BE2C (cell line): ENCODE measurements around the gene DEPDC1.

ENCODE experiments used
- DNase-seq: peaks from one replicate; pipeline ENCODE4 v3.0.0-alpha.2; 2020
- H3K27me3 ChIP-seq: fragments of 250-450 bp; sonication (Bioruptor Pico); 2 replicates; pipeline ENCODE4 v1.5.1; 2020; ENCODE audit warnings: mild to moderate bottlenecking
- H3K36me3 ChIP-seq: fragments of 250-450 bp; sonication (Bioruptor Pico); 2 replicates; pipeline ENCODE4 v1.5.1; 2020; ENCODE audit warnings: mild to moderate bottlenecking
- H3K4me1 ChIP-seq: fragments of 250-450 bp; sonication (Bioruptor Pico); 2 replicates; pipeline ENCODE4 v1.5.1; 2020
- H3K4me3 ChIP-seq: 2 replicates; pipeline ENCODE4 v1.5.1; 2011; ENCODE audit warnings: low read depth, low read length
- H3K9me3 ChIP-seq: fragments of 250-450 bp; sonication (Bioruptor Pico); 2 replicates; pipeline ENCODE4 v1.5.1; 2020
- CTCF ChIP-seq: IDR thresholded peaks from 2 replicates; pipeline ENCODE4 v1.5.1; 2012; ENCODE audit warnings: mild to moderate bottlenecking, low read depth, low read length

Gene DEPDC1

GRCh38 chr1:68521286-68521685, 24.4 kb upstream of the DEPDC1 start:
- H3K4me1 ChIP-seq: no peaks in the 10 kb centered on the region
- no peak overlapping the region for H3K4me3 ChIP-seq
- TF ChIP-seq CTCF: no peak
- no peaks in the 10 kb centered on the region for H3K27me3 ChIP-seq
- no peak for DNase-seq
- H3K36me3 ChIP-seq: no peaks in the 10 kb centered on the region
- no peaks in the 10 kb centered on the region for H3K9me3 ChIP-seq

- no peaks in the 10 kb centered on the region for H3K4me1 ChIP-seq
Measured at GRCh38 chr1:68516066-68516465, 19.2 kb upstream of the DEPDC1 start.

GRCh38 chr1:68511254-68511653, 14.4 kb upstream of the DEPDC1 start:
- DNase-seq: no peak
- Histone ChIP-seq H3K4me3 (no peak overlapping the region), H3K27me3 (no peaks in the 10 kb centered on the region), H3K9me3 (no peaks in the 10 kb centered on the region), H3K4me1 (no peaks in the 10 kb centered on the region), H3K36me3 (no peaks in the 10 kb centered on the region)
- no peak for TF ChIP-seq CTCF

More at GRCh38 chr1:68516066-68516465, 19.2 kb upstream of the DEPDC1 start:
- no peak for TF ChIP-seq CTCF
- DNase-seq: no peak
- Histone ChIP-seq H3K36me3 (no peaks in the 10 kb centered on the region), H3K9me3 (no peaks in the 10 kb centered on the region), H3K27me3 (no peaks in the 10 kb centered on the region), H3K4me3 (no peak overlapping the region)

GRCh38 chr1:68506386-68506785, 9.5 kb upstream of the DEPDC1 start:
- Histone ChIP-seq H3K9me3 (no peaks in the 10 kb centered on the region), H3K4me1 (no peaks in the 10 kb centered on the region), H3K36me3 (no peaks in the 10 kb centered on the region), H3K4me3 (no peak overlapping the region), H3K27me3 (no peaks in the 10 kb centered on the region)
- TF ChIP-seq CTCF: no peak
- no peak for DNase-seq

DNA sequence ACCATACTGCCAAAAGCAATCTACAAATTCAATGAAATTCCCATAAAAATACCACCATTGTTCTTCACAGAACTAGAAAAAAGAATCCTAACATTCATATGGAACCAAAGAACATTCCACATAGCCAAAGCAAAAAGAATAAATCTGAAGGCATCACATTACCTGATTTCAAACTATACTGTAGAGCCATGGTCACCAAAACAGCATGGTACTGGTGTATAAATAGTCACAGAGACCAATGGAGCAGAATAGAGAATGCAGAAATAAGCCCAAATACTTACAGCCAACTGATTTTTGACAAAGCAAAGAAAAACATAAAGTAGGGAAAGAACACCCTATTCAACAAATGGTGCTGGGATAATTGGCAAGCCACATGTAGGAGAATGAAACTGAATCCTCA, 6.2 kb upstream of the DEPDC1 start:
- Histone ChIP-seq H3K27me3 (no peaks in the 10 kb centered on the region), H3K36me3 (no peaks in the 10 kb centered on the region), H3K4me3 (no peak overlapping the region), H3K4me1 (no peaks in the 10 kb centered on the region), H3K9me3 (no peaks in the 10 kb centered on the region)
- TF ChIP-seq CTCF: no peak
- no peak for DNase-seq

GRCh38 chr1:68497358-68497698, 446 bp upstream of the DEPDC1 start:
- Histone ChIP-seq H3K9me3 (no peaks in the 10 kb centered on the region), H3K4me3 (peak overlapping the region; percentile 86), H3K4me1 (no peaks in the 10 kb centered on the region), H3K27me3 (no peaks in the 10 kb centered on the region), H3K36me3 (no peaks in the 10 kb centered on the region)
- DNase-seq: no peak
- TF ChIP-seq CTCF: no peak
